HG03439 (cell line): Measurements from ENCODE around the gene PODNL1.

Experiments
- ATAC-seq: cut with Tn5 transposase; IDR thresholded peaks from one replicate; pipeline ENCODE4 v1.9.1; 2021; ENCODE audit warnings: mild to moderate bottlenecking, moderate library complexity; ENCODE audit not compliant: unreplicated experiment

Gene PODNL1

GRCh38 chr19:13938301-13939064 lies at the start of gene PODNL1:
TSS of gene PODNL1 (minus strand) at chr19:13938417. CDS start at chr19:13938181, 236 bp downstream.
- ATAC-seq, result no peak

DNA sequence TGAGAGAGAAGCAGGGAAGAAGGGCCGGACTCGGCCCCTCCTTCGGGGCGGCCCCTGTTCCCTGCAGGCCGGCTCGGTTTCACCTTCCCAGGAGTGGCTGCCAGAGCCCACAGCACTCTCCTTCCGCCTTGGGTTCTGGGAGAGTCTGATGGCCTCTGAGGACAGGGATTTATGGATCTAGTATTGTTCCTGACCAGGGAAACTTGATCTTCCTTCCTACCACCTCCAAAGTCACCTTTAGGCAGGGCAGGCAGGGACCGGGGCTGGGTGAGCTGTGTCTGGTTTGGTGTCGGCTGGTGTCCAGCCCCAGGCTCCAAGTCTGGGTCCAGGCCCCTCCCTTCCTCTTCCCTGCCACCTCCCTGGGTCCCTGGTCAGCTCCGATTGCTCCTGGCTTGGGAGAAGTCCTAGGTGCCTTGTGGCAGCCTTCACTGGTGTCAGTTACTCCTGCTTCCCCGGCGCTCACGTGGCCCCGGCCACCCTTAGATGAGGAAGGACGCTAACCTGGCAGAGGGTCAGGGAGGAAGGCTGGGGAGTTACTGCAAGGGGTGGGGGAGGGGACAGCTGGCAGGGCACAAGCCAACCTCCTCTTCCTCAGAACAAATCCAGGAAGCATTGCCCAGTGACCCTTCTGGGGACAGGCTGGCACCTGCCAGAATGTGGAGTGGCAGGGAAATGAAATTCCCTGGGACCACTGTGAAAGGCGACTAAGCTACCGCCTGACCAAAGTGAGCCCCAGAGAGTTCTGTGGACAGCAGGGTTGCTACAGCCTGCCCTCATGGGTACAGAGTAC lies 49.1 kb upstream of the PODNL1 start:
- ATAC-seq, result no peak

DNA sequence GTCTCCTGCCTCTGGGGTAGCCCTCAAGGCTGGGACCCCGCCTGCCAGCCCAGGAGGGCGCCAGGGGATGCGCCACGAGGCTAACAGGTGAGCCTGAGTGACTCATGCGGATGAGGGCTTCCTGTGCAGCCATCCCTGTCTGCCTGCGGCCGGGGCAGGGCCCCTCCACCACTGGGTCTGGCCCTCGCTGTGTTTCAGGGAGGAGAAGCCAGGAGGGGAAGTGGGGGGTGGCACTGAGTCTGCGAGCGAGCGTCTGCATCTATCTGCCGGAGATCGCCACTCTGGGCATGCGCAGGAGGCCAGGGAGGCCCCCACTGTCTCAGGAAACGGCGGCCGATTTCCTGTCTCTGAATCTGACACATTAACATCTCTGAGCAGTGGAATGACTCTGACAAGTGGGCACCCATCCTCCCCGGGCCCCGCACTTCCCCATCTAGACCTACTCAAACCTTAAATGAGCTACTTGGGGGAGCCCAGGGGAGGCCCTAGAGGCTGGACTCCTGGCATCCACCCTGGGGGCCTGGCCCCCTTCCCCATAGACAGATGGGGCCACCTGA lies 48.2 kb upstream of the PODNL1 start:
- peak; percentile 77 for ATAC-seq

DNA sequence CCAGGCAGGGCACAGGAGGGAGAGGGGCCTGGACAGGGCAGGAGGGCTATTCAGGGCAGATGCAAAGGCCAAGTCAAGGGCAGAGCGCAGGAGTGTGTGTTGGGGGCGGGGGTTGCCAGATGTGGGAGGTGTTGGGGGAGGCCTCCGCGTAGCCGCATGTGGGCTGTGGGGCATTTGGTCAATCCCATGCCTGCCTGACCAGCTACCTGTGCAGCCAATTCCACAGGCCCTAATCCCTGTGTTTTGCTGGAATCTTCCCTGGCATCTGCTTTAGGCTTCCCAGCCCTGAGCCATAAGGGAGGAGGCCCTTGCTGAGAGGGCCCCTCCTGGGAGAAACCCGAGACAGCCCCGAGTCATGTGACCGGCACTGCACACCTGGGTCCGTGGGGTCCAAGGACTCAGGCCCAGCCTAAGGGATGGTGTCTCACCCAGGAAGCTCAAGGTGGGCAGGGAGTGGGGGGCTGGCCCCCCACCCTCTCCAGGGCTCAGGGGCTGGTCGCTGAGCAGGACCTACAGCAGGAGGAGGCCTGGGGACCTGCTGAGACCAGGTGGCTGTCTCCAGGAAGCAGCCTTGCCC lies 47.6 kb upstream of the PODNL1 start:
- ATAC-seq, result peak; percentile 12

GRCh38 chr19:13984875-13985741 lies 46.9 kb upstream of the PODNL1 start:
- no peak for ATAC-seq

- ATAC-seq, result no peak
Observed at GRCh38 chr19:13984186-13984585, 46.0 kb upstream of the PODNL1 start.

DNA sequence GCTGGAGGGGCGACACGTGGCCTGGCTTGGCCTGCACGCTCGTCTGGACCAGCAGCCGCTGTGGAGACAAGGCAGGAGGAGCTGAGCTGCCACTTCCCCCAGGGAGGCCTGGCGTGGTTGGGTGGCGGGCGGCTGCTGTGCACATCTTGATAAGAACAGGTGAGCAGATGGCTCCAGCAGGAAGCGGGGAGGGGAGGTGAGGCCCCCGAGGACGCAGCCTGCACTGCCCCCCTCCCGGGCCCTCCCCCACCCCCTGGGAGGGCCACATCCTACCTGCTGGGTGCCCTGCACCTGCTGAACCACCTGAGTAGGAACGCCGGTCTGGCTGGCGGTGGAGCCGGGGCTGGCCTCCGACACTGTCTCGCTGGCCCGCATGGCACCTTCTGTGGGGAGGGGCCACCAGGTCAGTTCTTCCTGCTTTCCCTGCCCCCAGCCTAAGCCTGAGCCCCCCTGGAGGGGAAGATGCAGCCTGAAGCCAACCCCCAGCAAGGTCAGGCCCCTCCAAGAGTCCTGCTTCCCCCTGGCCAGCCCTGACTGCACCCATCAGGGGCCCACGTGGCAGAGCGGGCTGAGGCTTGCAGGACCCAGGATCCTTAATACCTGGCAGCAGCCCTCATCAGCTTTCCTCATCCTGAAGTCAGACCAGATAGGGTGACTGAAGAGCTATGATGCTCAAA lies 45.1 kb upstream of the PODNL1 start:
- ATAC-seq, result no peak

DNA sequence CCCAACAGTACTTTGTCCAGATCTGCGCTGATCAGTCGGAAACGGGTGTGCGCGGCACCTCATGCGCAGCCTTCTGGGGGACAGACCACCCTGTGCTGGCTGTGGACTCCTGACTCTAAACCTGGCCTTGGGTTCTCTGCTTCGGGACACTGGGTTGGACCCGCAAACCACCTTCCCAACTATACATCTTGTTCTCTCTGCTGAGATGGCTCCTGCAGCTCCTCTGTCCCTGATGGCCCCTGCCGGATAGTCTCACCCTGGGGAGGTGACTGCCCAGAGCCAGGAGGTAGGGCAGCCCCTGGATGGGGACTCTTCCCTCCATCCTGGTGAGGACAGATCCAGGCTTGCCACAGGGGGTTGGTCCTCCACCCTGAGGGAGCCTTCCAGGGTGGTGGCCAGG lies 44.6 kb upstream of the PODNL1 start:
- ATAC-seq, result no peak

DNA sequence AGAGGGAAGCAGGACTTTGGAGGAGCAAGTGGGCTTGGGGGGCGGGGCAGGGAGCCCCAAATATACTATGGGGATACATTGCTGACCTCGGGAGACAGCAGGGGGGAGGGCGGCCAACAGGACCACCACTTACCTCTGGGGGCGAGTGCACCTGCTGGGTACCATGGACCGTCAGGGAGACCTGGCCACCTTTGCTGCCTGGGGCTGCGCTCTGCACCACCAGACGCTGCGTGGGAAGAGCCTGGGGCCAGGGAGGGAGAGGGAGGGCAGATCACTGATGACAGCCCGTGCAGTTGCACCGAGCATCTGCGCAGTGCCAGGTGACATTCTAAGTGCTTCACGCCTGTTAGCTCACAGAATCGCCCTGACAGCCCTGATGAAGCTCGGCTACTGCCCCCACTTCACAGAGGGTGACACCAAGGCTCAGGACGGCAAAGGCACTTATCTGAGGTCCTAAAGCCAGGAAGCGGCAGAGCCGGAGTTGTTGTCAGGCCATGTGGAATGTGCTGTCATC lies 43.8 kb upstream of the PODNL1 start:
- ATAC-seq, result no peak

DNA sequence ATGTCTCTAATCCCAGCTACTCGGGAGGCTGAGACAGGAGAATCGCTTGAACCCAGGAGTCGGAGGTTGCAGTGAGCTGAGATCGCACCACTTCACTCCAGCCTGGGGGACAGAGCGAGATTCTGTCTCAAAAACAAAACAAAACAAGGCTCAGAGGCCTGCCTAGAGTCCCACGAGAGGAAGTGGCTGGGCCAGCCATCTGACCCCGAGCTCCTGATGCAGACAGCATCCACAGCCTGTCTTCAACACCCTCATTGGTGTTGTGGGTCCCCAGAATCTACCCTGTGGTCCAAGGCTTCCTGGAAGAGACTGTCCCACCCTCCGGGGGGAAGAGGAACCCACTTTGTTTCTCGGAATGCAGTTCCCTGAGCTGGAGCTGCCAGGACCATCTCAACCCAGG lies 43.2 kb upstream of the PODNL1 start:
- ATAC-seq, result no peak

GRCh38 chr19:13981021-13981420 lies 42.8 kb upstream of the PODNL1 start:
- ATAC-seq, result no peak

GRCh38 chr19:13980340-13980739 lies 42.1 kb upstream of the PODNL1 start:
- ATAC-seq, result no peak

DNA sequence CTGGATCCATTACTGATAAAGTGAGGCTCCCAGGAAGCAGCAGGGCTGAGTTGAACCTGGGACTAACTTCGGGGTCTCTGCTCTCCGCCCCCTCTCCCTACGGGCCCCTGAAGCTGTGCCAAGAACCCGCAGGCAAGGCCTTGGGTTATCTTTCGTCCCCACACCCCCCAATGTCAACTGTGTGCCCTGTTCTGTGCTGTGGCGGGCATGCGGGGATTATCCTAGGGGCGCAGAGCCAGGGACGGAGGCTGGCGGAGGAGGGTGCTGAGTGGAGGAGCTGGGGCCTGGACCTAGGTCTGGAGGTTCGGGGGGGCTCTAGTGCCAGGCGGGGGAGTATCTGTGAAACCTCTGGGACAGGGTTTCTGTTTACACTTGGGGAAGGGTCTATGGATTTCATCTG lies 41.5 kb upstream of the PODNL1 start:
- no peak for ATAC-seq

DNA sequence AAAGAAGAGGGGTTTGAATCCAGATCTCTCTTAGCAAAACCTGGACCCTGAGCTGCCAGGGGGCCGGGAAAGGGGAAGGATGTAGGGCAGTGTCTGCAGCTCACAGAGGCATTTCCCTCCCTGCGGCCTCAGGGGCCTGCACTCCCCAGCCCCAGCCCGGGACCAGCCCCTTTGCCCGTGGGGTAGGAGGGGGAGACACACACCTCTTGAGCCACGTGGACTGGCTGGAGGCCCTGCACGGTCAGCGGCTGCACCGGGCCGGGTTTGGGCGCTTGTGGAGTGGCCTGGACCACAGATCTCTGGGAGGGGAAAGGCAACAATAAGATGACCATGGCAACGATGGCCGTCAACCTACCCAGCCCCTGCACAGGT lies 41.0 kb upstream of the PODNL1 start:
- ATAC-seq, result no peak

- ATAC-seq, result no peak
Observed at GRCh38 chr19:13978351-13979243, 40.4 kb upstream of the PODNL1 start.

DNA sequence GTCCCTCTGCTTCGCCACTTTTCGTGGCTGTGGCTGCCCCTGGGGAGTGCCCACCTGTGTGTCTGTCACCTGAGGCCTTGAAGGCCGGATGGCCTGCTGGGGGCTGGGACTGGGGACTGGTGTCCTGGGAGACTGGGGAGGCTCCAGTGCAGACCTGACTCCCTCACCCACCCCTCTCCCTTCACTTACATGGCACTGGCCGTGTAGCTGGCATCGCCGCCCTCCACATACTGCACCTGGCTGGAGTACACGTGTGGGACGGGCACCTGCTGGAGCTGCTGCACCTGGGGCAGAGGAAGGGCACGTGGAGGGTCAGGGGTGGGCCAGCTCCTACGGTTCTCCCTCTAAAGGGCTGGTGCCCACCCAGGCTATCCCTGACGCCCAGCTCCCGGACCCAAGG lies 39.6 kb upstream of the PODNL1 start:
- ATAC-seq, result no peak

GRCh38 chr19:13976446-13976845 lies 38.2 kb upstream of the PODNL1 start:
- ATAC-seq, result no peak

DNA sequence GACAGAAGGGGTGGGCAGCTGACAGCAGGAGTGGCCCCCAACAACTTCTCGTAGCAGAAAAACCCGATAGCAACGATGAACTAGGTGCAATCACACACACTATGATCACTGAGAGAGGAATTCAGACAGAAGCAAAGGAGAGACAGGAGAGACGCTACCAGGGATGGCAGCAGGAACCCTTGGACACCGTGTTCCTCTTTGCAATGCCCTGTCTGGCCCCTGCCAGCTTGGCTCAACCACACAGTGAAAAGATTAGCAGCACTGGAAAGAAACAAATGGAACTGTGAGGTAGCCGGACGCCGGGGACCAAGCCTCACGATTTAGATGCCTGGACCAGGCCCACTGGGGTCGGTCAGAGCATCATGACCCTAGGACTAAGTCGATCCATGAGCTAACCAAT lies 37.7 kb upstream of the PODNL1 start:
- ATAC-seq, result no peak

DNA sequence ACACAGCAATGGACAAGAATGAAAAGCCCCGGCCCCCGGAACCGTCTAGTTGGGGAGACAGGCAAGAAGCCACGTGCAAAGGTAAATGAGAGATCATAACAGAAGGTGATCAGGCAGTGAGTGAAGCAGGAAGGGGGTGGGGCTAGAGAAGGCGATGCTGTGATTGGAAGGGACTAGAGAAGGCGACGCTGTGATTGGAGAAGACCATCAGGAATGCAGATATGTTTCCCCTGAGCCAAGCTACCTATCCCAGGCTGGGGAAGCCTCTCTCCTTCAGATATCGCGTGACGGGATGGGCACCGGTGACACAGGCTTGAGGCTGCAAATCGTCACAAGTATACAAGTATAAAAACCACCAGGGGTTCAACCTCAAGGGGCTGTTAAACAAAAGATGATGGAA lies 35.9 kb upstream of the PODNL1 start:
- ATAC-seq, result no peak
